Smooth muscle cell (in vitro differentiated cells): ENCODE measurements around the gene C1QTNF2. TPM values are rescaled to one million over a fixed set of nuclear protein-coding genes. Genes with fewer than 3 reads are reported as not detected.

Experiments
- DNase-seq: peaks from one replicate; lab custom pipeline; 2025; ENCODE audit not compliant: unreplicated experiment; lab: John Stamatoyannopoulos, UW
- H2AFZ ChIP-seq: fragments of 200-600 bp; sonication (generic); 2 replicates; pipeline ENCODE4 v1.6.0; 2016; ENCODE audit warnings: antibody characterized with exemption, low read depth, mild to moderate bottlenecking
- H3F3A ChIP-seq: fragments of 200-600 bp; sonication (generic); 2 replicates; pipeline ENCODE4 v1.6.0; 2017; ENCODE audit warnings: antibody characterized with exemption, low read depth
- H3K27ac ChIP-seq: fragments of 200-600 bp; sonication (generic); 2 replicates; pipeline ENCODE4 v1.5.1; 2016; ENCODE audit warnings: low read depth, mild to moderate bottlenecking
- H3K27me3 ChIP-seq: fragments of 200-600 bp; sonication (generic); 2 replicates; pipeline ENCODE4 v1.6.1; 2016; ENCODE audit warnings: low read depth, mild to moderate bottlenecking
- H3K36me3 ChIP-seq: fragments of 200-600 bp; sonication (generic); 2 replicates; pipeline ENCODE4 v1.5.1; 2016; ENCODE audit warnings: low read depth
- H3K4me1 ChIP-seq: fragments of 200-600 bp; sonication (generic); 2 replicates; pipeline ENCODE4 v1.5.1; 2016; ENCODE audit warnings: low read depth
- H3K4me2 ChIP-seq: fragments of 200-600 bp; sonication (generic); 2 replicates; pipeline ENCODE4 v1.6.0; 2016; ENCODE audit warnings: mild to moderate bottlenecking
- H3K4me3 ChIP-seq: fragments of 200-600 bp; sonication (generic); 2 replicates; pipeline ENCODE4 v1.5.1; 2016; ENCODE audit warnings: mild to moderate bottlenecking
- H3K79me2 ChIP-seq: fragments of 200-600 bp; sonication (generic); 2 replicates; pipeline ENCODE4 v1.6.0; 2016; ENCODE audit warnings: low read depth, mild to moderate bottlenecking
- H3K9ac ChIP-seq: fragments of 200-600 bp; sonication (generic); 2 replicates; pipeline ENCODE4 v1.6.0; 2016; ENCODE audit warnings: low read depth
- H3K9me3 ChIP-seq: fragments of 200-600 bp; sonication (generic); replicated peaks from 2 replicates; pipeline ENCODE4 v1.5.1; 2016; ENCODE audit warnings: low read depth
- H4K20me1 ChIP-seq: fragments of 200-600 bp; sonication (generic); 2 replicates; pipeline ENCODE4 v1.6.0; 2016; ENCODE audit warnings: low read depth
- WGBS: methylation state at CpG from one replicate; pipeline ENCODE4 v1.1.7; 2016; ENCODE audit warnings: low lambda C conversion rate; 5-methylcytosine and 5-hydroxymethylcytosine counted together
- polyA plus RNA-seq: library from polyadenylated mRNA; unstranded; fragments of >200 nt; fragmentation: Nextera tagmentation; extraction: Ambion mirVana; gene quantifications from 2 replicates; pipeline ENCODE4 v1.2.1, GENCODE V29; 2016
- total RNA-seq: library from RNA; depleted of rRNA; stranded (reverse); fragments of >200 nt; gene quantifications from 2 replicates; pipeline ENCODE4 v1.2.3, GENCODE V29; 2014
- TF ChIP-seq, protein P1 (sequence below): fragments of 200-600 bp; sonication (generic); IDR thresholded peaks from 2 replicates; pipeline ENCODE4 v1.5.1; 2017; ENCODE audit warnings: borderline replicate concordance, mild to moderate bottlenecking, antibody characterized with exemption; ENCODE audit not compliant: insufficient read depth, poor library complexity, severe bottlenecking

The C1QTNF2 gene
- total and polyA plus RNA-seq, 2 experiments from 2014 or later: 0.85 to 2.6 TPM

DNA sequence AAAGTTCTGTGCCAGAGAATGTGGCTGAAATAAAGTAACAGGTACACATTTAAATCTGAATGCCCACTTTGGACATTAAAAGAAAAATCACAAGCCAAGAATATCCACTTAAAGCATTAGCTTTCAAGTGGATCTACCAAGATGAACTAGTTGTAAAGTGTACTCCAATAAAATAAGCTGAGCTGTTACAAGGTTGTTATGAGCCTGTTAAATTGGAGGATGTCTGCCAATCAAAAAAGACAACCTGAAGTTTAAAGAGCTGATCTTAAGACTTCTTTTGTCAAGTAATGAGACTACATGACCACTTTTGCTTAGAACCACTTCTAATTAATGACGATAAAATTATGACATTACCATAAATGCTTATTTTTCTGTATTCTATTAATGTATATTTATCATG is 27.1 kb upstream of the C1QTNF2 start:
- no peak overlapping the region for H3K9ac ChIP-seq
- H3K36me3 ChIP-seq: no peaks in the 10 kb centered on the region
- H2AFZ ChIP-seq: no peak overlapping the region
- peaks cover 16% of the 10 kb centered on the region for H3K4me1 ChIP-seq
- peak overlapping the region; percentile 11 for H3K4me2 ChIP-seq
- no peaks in the 10 kb centered on the region for H3K9me3 ChIP-seq
- H3K27me3 ChIP-seq: no peaks in the 10 kb centered on the region
- no peak overlapping the region for H3K27ac ChIP-seq
- peaks cover 18% of the 10 kb centered on the region for H3K79me2 ChIP-seq
- H4K20me1 ChIP-seq: peaks cover 5% of the 10 kb centered on the region
- TF ChIP-seq, protein P1, sequence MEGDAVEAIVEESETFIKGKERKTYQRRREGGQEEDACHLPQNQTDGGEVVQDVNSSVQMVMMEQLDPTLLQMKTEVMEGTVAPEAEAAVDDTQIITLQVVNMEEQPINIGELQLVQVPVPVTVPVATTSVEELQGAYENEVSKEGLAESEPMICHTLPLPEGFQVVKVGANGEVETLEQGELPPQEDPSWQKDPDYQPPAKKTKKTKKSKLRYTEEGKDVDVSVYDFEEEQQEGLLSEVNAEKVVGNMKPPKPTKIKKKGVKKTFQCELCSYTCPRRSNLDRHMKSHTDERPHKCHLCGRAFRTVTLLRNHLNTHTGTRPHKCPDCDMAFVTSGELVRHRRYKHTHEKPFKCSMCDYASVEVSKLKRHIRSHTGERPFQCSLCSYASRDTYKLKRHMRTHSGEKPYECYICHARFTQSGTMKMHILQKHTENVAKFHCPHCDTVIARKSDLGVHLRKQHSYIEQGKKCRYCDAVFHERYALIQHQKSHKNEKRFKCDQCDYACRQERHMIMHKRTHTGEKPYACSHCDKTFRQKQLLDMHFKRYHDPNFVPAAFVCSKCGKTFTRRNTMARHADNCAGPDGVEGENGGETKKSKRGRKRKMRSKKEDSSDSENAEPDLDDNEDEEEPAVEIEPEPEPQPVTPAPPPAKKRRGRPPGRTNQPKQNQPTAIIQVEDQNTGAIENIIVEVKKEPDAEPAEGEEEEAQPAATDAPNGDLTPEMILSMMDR: no peak
- no peak overlapping the region for H3K4me3 ChIP-seq
- DNase-seq: no peak
- peaks cover 14% of the 10 kb centered on the region for H3F3A ChIP-seq
- 100% methylated on average over 1 of the region's 1 CpG for WGBS

DNA sequence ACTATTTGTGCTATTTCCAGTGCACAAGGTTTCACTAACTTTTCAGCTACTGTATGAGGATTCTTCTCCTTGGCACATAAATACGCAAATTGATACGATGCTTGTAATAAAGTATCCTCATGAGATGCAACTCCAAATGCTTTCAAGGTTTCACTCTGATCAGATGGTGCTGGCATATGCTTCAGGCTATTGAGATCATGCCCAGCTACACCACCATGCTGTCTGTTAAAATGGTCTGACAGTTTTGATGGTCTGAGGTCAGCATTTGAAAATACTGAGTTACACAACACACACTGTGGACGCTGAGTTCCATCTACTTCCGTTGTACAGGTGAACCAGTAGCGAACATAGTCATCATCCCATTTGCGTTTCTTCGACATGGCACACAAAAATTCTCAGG is 24.7 kb upstream of the C1QTNF2 start:
- DNase-seq: no peak
- H3F3A ChIP-seq: no peaks in the 10 kb centered on the region
- no peaks in the 10 kb centered on the region for H3K9me3 ChIP-seq
- TF ChIP-seq, protein P1: no peak
- no peaks in the 10 kb centered on the region for H3K27me3 ChIP-seq
- no peaks in the 10 kb centered on the region for H3K36me3 ChIP-seq
- no peak overlapping the region for H2AFZ ChIP-seq
- no peak overlapping the region for H3K9ac ChIP-seq
- H4K20me1 ChIP-seq: peaks cover 5% of the 10 kb centered on the region
- peaks cover 12% of the 10 kb centered on the region for H3K4me1 ChIP-seq
- peaks cover 18% of the 10 kb centered on the region for H3K79me2 ChIP-seq
- WGBS: 97% methylated on average over 7 of the region's 7 CpGs
- H3K27ac ChIP-seq: no peak overlapping the region
- H3K4me2 ChIP-seq: no peak overlapping the region
- H3K4me3 ChIP-seq: no peak overlapping the region

DNA sequence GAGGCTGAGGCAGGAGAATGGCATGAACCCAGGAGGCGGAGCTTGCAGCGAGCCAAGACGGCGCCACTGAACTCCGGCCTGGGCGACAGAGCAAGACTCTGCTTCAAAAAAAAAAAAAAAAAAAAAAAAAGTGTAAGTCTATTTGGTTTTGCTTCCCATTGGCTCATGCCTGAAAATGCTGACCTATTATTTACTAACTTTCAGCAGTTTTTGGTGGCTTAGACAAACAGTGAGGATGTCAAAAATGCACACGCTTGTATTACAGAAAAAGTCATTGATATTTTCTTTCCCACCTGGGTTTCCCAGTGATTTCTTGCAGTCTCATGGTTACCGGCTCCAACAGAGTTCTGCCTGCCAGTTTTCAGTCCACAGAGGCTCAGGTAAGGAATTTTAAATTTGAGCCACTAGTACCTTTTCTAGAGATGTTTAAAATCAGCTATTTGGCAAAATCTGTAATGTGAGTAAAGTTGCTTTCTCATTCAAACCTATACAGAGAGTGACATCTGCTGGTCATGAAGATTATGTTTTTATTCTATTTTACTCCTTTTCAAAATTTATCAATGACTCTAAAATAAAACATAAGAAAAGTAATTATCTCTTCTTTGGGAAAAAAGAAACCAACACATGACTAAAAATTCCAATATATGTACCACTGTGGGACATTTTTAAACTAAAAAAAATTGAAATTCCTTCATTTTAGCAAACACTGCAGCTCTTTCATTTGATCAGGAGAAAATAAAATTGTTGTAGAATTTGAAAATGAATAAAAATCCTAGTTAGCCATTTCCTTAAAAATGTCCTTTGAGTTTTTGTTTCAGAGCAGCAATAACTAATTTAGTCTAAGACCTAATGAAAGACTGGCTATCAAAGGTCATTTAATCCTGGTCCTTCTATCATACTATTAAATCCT is 20.6 kb upstream of the C1QTNF2 start:
- DNase-seq: no peak
- Histone ChIP-seq H2AFZ (no peak overlapping the region), H4K20me1 (peaks cover 5% of the 10 kb centered on the region), H3K4me2 (no peak overlapping the region), H3K9ac (no peak overlapping the region), H3K36me3 (no peaks in the 10 kb centered on the region), H3K27ac (no peak overlapping the region), H3F3A (no peaks in the 10 kb centered on the region), H3K9me3 (peaks cover 9% of the 10 kb centered on the region), H3K79me2 (no peaks in the 10 kb centered on the region), H3K4me3 (no peak overlapping the region), H3K4me1 (no peaks in the 10 kb centered on the region), H3K27me3 (no peaks in the 10 kb centered on the region)
- TF ChIP-seq, protein P1: peak; percentile 53
- WGBS: 69% methylated on average over 3 of the region's 8 CpGs

DNA sequence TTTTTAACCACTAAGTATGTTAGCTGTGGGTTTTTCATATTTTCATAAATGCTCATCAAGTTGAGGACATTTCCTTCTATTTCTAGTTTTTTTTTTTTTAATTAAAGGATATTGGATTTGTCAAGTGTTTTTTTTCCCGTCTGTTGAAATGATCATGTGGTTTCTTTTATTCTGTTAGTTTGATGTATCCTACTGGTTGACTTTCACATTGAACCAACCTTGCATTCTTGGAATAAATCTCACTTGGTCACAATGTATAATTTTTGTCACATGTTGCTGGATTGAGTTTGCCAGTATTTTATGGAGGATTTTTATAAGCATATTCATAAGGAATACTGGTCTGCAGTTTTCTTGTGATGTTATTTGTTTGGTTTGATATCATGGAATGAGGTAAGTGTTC is 17.0 kb upstream of the C1QTNF2 start:
- Histone ChIP-seq H3K27me3 (no peaks in the 10 kb centered on the region), H3F3A (no peaks in the 10 kb centered on the region), H3K9ac (no peak overlapping the region), H3K79me2 (no peaks in the 10 kb centered on the region), H3K36me3 (no peaks in the 10 kb centered on the region), H3K4me2 (no peak overlapping the region), H3K9me3 (peaks cover 9% of the 10 kb centered on the region), H3K4me1 (no peaks in the 10 kb centered on the region), H4K20me1 (no peaks in the 10 kb centered on the region), H3K4me3 (no peak overlapping the region), H2AFZ (no peak overlapping the region), H3K27ac (no peak overlapping the region)
- no peak for DNase-seq
- TF ChIP-seq, protein P1: no peak
- WGBS: 93% methylated on average over 1 of the region's 1 CpG
